ENCODE results near the gene CABLES2. TPM values are rescaled to one million over a fixed set of nuclear protein-coding genes. Genes with fewer than 3 reads are reported as not detected.

CABLES2 gene
- total and polyA plus RNA-seq, 12 donors: 1.5 to 5.6 (median 3.7) TPM

DNA sequence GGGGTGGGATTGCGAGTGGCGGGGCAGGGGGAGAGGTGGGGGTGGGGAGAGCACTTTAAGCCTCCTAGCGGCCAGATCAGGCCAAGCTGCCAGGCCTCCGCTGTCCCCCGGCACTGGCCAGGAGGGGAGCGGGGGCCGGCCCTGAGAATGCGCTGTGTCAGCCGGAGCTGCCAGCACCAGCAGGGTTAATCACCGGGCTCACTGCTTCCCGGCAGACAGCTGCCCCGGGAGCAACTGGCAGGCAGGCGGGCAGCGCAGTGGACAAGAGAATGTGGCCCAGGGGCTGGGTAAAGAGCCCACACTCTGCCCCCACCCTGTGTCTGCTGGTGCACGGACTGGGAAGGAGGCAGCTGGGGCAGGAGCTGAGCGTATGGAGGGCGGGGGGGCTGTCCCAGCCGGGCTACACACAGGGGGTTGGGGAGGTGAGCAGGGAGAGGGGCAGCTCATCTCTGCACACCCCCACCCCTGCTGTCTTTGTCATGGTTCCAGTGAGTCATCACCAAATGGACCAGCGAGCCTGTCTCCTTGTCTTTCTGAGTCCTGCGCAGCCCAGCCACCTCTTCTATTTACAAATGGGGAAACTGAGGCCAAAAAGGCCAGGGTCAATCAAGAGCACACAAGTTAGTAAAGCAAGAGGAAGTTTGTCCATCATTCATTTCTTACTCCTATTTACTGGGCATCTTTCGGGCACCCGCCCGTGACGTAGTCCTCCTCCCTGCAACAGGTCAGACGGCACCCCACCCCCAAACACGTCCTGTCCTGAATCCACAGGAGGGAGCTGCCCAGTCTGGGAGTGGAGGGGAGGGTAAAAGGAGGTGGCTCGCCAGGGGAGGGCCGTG is 37.9 kb downstream of the CABLES2 start:
- H3K4me3 ChIP-seq: peak overlapping the region in 2 of 4 donors; percentile 0 to 38
- peak; percentile 61 to 89 (median 84) for DNase-seq
- peak in 1 of 2 donors; percentile 46 for TF ChIP-seq POLR2A (IDR thresholded peaks at IDR 0.05)
- TF ChIP-seq, protein P1, sequence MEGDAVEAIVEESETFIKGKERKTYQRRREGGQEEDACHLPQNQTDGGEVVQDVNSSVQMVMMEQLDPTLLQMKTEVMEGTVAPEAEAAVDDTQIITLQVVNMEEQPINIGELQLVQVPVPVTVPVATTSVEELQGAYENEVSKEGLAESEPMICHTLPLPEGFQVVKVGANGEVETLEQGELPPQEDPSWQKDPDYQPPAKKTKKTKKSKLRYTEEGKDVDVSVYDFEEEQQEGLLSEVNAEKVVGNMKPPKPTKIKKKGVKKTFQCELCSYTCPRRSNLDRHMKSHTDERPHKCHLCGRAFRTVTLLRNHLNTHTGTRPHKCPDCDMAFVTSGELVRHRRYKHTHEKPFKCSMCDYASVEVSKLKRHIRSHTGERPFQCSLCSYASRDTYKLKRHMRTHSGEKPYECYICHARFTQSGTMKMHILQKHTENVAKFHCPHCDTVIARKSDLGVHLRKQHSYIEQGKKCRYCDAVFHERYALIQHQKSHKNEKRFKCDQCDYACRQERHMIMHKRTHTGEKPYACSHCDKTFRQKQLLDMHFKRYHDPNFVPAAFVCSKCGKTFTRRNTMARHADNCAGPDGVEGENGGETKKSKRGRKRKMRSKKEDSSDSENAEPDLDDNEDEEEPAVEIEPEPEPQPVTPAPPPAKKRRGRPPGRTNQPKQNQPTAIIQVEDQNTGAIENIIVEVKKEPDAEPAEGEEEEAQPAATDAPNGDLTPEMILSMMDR (IDR thresholded peaks at IDR 0.05): peak in 3 of 6 experiments; percentile 32 to 39 (median 33)
- intact Hi-C loops (cut with DNase I): loop anchor here in 1 of 2 donors (5.0 kb wide), 1 partner anchor 67 kb away; the partner anchor contains the start of gene ADRM1
- 15 to 57% (median 27%) methylated on average over 8 to 28 of the region's 28 CpGs for WGBS, 4 donors
- H3K27me3 ChIP-seq: no peaks in the 10 kb centered on the region
- H3K9me3 ChIP-seq (replicated peaks in 1 of 3): no peaks in the 10 kb centered on the region
- H3K27ac ChIP-seq: peak overlapping the region in 4 of 5 donors; percentile 63 to 94 (median 78)
- no peaks in the 10 kb centered on the region for H3K36me3 ChIP-seq (replicated peaks in 1 of 2)
- H3K4me1 ChIP-seq (replicated peaks in 1 of 2): peaks cover 60 to 61% of the 10 kb centered on the region in 2 donors

DNA sequence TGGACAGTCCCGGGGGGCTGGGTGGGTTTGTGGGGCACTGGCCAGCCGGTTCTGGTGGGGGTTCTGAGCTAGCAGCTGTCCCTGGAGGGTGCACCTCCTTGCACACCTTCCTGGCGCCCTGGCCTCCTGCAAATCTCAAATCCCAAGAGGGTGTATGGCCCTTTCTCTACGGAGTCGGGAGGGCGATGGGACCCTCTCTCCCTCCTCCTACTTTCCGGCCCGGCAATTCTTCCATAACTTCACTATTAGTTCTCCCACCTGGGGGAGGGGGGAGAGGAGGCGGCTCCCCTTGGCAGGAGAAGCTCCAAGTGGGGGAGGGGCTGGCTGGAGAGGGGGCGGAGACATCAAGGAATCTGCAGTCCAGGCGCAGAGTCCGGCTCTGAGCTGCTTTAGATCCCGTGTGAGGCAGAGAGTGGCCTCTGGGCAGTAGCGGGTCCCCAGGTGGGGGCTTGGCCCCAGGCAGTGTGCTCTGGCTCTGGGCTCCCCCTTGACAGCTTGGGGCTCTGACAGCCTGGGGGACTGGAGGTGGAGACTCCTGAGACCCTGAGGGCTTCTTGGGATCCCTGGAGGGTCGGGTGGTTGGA is 38.6 kb downstream of the CABLES2 start:
- Histone ChIP-seq H3K4me1 (replicated peaks in 1 of 2) (peaks cover 63% of the 10 kb centered on the region in 2 donors), H3K4me3 (peak overlapping the region in 2 of 4 donors; percentile 0 to 38), H3K27me3 (no peaks in the 10 kb centered on the region), H3K9me3 (replicated peaks in 1 of 3) (no peaks in the 10 kb centered on the region), H3K36me3 (replicated peaks in 1 of 2) (no peaks in the 10 kb centered on the region), H3K27ac (peak overlapping the region in 4 of 5 donors; percentile 60 to 94 (median 78))
- TF ChIP-seq POLR2A (IDR thresholded peaks at IDR 0.05): no peak
- TF ChIP-seq, protein P1 (IDR thresholded peaks at IDR 0.05): peak in 1 of 6 experiments; percentile 15
- WGBS, 4 donors: 12 to 33% (median 22%) methylated on average over 8 to 15 of the region's 15 CpGs
- intact Hi-C loops (cut with DNase I): loop anchor here in 1 of 2 donors (5.0 kb wide), 1 partner anchor 66 kb away; the partner anchor contains the start of gene ADRM1
- DNase-seq: peak in 5 of 7 donors; percentile 70 to 83 (median 77)

DNA sequence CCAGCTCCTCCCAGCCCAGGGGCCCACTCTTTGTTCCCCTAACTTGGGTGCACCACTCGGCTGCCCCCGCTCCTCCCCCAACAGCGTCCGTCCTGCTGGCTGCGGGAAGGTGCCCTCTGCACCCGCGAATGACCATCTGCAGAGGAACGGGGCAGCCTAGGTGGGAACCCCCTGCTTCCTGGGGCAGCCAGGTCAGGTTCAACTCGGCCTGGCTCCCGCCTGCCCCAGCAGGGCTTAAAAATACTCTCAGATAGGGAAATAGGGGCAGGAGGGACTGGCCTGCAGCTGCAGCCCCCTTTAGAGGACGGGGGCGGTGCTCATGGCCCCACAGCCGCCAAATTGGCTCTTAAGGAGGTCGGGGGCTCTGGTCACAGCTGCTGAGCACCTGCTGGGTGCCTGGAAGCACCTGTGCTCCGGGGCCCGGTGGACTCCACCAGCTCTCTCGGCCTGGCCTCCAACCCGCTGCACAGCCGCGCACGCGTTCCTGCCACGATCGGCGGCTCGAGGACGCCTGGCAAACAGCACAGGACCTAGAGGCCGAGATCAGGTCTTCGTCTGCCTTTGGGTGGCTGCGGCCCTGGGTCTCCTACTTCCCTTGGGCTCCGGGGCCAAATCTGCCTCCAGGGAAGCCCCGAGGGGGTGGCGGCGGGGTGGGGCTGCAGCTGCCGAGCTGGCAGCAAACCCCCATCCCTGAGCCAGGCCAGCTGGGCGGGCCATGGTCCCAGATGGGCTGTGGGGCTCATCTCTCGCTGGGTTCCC is 39.3 kb downstream of the CABLES2 start:
- 10 to 17% (median 15%) methylated on average over 10 to 37 of the region's 37 CpGs for WGBS, 4 donors
- intact Hi-C loops (cut with DNase I): loop anchor here in 1 of 2 donors (5.0 kb wide), 1 partner anchor 66 kb away; the partner anchor contains the start of gene ADRM1
- peaks cover 63% of the 10 kb centered on the region in 2 donors for H3K4me1 ChIP-seq (replicated peaks in 1 of 2)

More for the DNA sequence above, 39.3 kb downstream of the CABLES2 start:
- peak overlapping the region in 4 of 5 donors; percentile 0 to 94 (median 91) for H3K27ac ChIP-seq
- DNase-seq: peak in 4 of 7 donors; percentile 53 to 67 (median 66)
- no peaks in the 10 kb centered on the region for H3K9me3 ChIP-seq (replicated peaks in 1 of 3)
- no peaks in the 10 kb centered on the region for H3K36me3 ChIP-seq (replicated peaks in 1 of 2)
- peak overlapping the region in 2 of 4 donors; percentile 64 to 99 for H3K4me3 ChIP-seq
- no peak for TF ChIP-seq POLR2A (IDR thresholded peaks at IDR 0.05)
- TF ChIP-seq, protein P1 (IDR thresholded peaks at IDR 0.05): no peak
- no peaks in the 10 kb centered on the region for H3K27me3 ChIP-seq
